ENCODE results near the gene GNAS-AS1.

GNAS-AS1 gene

DNA sequence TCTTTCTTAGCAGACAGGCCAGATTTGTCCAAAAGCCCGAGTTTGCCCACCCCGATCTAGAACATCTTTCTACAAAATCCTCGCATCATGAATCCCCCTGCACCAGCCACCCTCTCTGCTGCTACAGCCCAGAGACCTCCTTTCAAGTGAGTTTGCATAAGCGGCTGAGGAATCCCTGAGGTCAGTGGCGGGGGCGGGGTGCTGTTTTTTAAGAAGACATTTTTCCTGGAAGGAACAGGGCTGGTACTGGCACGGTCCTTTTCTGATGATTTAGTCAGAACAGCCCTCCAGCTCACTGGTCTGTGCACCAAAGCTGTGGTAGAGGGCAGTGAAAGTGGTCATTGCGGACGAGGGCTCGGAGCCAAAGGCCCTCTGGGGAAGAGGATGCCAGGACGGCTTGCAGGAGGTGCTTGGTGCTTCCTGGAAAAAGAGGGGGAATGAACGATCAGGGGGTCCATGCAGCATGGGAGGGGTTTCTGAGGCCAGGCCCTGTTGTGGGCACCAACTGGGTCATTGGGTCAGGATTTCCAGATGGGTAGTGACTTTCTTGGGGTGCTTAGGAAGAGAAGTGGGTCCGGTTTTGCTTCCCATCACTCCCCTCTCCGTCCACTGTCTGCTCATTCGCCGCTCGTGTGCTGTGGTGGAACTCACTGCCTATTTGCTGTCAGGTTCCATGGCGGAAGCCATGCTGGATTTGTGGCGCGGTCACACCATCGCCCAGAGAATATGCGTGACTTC is 50.4 kb downstream of the GNAS-AS1 start:
- H3K4me3 ChIP-seq (ENCODE audit: low read length) = no peak overlapping the region
- DNase-seq (ENCODE audit: low read depth) = no peak
- TF ChIP-seq, protein P1, sequence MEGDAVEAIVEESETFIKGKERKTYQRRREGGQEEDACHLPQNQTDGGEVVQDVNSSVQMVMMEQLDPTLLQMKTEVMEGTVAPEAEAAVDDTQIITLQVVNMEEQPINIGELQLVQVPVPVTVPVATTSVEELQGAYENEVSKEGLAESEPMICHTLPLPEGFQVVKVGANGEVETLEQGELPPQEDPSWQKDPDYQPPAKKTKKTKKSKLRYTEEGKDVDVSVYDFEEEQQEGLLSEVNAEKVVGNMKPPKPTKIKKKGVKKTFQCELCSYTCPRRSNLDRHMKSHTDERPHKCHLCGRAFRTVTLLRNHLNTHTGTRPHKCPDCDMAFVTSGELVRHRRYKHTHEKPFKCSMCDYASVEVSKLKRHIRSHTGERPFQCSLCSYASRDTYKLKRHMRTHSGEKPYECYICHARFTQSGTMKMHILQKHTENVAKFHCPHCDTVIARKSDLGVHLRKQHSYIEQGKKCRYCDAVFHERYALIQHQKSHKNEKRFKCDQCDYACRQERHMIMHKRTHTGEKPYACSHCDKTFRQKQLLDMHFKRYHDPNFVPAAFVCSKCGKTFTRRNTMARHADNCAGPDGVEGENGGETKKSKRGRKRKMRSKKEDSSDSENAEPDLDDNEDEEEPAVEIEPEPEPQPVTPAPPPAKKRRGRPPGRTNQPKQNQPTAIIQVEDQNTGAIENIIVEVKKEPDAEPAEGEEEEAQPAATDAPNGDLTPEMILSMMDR (conservative IDR thresholded peaks at IDR 0.05; ENCODE audit: low read depth, low read length) = no peak

DNA sequence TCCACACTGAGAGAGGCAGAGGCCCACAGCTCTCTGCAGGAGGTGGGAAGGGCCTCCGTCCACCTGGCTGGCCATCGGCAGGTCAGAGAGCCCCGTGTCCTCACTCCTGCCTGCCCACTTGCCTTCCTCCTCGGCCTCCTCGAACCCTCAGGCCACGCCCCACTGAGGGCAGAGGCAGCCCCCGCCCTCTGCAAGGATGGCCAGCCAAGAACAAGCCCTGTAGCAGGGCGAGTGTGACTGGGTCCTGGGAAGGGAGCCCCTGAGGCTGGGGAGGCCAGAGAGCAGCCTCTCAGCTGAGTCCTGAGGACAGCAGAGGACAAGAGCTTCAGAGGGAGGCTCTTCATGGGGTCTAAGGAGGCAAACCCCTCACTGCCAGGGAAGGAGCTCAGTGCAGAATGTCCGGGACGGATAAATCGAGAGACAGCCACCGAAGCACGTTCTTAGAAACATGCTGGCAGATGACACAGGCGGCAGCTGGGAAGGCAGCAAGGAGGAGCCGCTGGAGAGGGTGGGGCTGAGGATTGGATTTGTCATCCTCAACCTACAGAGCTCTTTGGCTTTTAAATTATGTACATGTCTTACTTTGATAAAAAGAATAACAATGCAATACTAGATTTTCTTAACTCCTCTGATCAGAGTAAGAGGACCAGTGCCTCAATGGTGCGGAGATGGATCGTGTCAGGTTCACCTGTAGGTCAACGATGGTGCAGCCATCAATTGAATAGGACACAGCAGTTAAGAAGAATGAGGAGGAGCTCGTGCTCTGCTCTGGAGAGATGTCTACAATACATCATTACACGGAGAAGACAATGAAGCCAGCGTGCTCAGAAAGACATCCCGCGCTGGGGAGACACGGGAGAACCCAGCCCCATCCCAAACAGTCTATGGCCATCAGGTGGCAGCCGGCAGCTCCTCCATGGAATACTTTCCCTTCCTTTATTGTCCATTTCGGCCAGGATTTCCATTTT is 53.0 kb downstream of the GNAS-AS1 start:
- TF ChIP-seq, protein P1 (conservative IDR thresholded peaks at IDR 0.05; ENCODE audit: low read depth, low read length) = no peak
- DNase-seq (ENCODE audit: low read depth) = no peak
- no peak overlapping the region for H3K4me3 ChIP-seq (ENCODE audit: low read length)

DNA sequence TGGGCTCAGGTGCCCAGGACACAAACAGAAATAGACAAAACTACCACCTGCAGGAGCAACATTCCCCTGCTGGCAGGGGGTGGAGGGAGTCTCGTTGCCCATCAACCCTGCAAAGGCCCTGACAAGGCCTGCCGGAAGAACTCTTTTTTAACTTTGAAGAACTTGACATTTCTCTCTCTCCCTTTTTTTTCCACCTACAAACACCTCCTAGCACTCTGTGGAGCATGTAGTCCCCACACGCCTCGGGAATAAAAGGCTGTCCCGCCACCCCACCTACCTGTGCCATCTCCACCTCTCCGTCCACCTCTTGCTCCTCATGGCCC is 54.8 kb downstream of the GNAS-AS1 start:
- no peak overlapping the region for H3K4me3 ChIP-seq (ENCODE audit: low read length)
- no peak for DNase-seq (ENCODE audit: low read depth)
- TF ChIP-seq, protein P1 (conservative IDR thresholded peaks at IDR 0.05; ENCODE audit: low read depth, low read length) = no peak

DNA sequence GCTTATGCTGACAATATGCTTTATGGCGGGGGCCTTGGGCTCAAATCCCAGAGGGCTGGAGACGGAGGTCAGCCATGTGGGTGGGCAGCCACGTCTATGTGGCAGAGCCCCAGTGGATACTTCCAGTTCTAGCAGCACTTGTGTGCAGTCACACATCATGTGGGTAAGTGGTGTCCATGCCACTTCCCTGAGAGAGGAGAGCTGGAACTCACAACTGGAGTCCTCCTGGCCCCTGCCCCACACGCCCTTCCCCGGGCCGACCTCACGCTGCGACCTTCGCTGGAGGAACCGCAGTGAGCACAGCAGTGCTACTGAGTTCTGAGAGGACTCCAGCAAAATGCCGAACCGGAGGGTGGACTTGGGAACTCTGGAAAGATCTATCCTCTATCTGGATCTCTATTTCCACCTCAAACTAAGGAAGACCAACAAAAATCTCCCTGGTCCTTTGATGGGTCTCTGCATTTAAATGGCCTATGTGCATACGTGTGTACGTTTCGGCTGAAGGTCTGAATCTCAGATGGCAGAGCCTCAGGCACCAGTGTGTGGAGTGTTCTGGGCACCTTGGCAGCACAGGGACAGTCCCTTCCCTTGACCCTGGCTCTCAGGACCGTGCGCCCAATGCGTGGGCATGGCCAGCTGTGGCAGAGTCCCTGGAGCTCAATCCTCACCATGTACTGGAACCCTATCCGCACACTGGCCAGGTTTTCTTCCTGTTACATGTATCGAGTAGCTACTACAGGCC is 55.4 kb downstream of the GNAS-AS1 start:
- H3K4me3 ChIP-seq (ENCODE audit: low read length) = no peak overlapping the region
- DNase-seq (ENCODE audit: low read depth) = no peak
- TF ChIP-seq, protein P1 (conservative IDR thresholded peaks at IDR 0.05; ENCODE audit: low read depth, low read length) = no peak

DNA sequence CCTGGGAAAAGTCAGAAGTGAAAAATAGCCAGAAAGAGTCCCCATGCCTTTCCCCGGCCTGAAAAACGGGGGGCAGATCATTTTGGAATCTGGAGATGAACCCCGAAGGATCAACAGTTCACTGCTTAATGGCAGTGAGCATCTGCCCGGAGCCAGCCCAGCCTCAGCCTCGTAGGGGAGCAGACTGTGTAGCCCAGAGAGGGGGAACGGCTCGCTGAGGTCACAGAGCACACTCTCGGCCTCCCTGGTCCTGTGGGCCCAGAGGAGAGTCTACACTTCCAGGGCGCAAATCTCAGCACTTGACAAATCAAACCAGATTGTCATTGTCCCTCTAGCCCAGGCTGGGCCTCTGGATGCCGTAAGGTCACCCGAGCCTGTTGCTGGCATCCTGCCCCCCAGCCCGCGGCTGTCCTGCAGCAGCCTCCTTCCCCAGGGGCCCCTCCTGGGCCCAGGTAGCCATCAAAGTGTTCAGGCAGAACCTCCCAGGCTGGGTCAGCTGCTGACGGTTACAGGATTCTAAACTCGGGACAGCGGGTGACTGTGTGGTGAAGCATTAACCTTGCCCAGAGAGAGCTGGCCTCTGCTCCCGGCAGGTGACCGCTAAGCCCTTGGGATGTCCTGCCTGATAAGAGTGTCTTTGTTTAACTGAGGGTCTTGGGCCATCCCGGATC is 56.1 kb downstream of the GNAS-AS1 start:
- H3K4me3 ChIP-seq (ENCODE audit: low read length) = no peak overlapping the region
- TF ChIP-seq, protein P1 (conservative IDR thresholded peaks at IDR 0.05; ENCODE audit: low read depth, low read length) = no peak
- DNase-seq (ENCODE audit: low read depth) = no peak

DNA sequence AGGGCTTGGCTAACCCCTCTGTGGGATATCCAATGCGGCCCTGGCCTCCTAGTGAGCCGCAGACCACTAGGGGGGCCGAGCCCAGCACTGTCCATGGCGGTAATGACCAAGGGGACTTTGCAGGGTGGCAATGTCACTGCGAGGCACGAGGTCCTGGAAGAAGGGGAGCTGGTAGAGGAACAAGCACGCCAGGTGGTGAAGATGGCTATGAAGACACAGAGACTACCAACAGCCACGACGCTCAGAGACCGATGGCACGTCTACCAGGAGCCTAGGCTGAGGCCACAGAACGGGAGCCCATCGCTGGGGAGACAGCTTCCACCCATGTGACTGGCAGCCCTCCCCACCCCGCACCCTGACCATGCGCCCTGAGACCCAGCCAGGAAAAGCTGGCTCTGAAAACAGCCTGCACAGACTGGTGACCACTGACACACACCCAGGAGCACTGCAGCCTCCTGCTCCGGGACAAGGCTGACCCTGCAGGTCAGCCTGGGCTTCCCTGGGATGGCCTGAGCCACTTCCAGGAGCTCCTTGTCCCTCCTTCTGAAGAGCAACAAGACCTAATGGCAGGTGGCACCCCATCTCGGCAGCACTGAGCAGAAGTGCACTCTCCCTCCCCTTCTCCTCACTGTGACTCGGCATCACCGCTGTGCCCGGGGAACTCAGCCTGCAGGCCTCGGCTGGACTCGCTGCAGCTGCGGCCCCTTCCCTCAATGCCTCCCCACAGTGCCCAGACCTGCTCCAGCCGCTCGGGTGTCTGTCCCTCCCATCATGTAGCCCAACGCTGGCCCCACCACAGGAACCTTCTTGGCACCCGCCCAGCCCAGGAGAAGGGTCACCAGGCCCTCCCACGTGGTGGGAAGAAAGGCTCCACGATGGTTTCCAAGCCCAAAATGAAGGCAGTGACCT is 56.9 kb downstream of the GNAS-AS1 start:
- DNase-seq (ENCODE audit: low read depth) = no peak
- H3K4me3 ChIP-seq (ENCODE audit: low read length) = no peak overlapping the region
- TF ChIP-seq, protein P1 (conservative IDR thresholded peaks at IDR 0.05; ENCODE audit: low read depth, low read length) = no peak

Measured in retinal pigment epithelial cell (primary cell).